ENCODE data around the gene DAPK1.

DAPK1 gene

GRCh38 chr9:87682085-87682484, 184.4 kb downstream of the DAPK1 start:
- CTCF ChIA-PET, result interaction anchor here (0.8 kb wide), 1 partner anchor 14 kb away, joined by 3 read pairs; no protein-coding TSS in a partner anchor
- POLR2A ChIA-PET, result no interaction called here

GRCh38 chr9:87682618-87683017, 185.0 kb downstream of the DAPK1 start:
- ChIA-PET POLR2A (no interaction called here), CTCF (interaction anchor here (0.8 kb wide), 1 partner anchor 13 kb away, joined by 3 read pairs; no protein-coding TSS in a partner anchor)
- H3K4me1 ChIP-seq (ENCODE audit: control insufficient read depth, insufficient read depth, low read length), result no peaks in the 10 kb centered on the region
- H3K27ac ChIP-seq (ENCODE audit: extremely low read depth, low read depth, low read length), result no peak overlapping the region
- H3K36me3 ChIP-seq (ENCODE audit: control insufficient read depth in 2 of 2, insufficient read depth in 1 of 2, low read length in 2 of 2), result peaks cover 0 to 31% of the 10 kb centered on the region in 2 experiments; a peak in 1 of 3 replicates
- no peak for TF ChIP-seq SP3 (tag by site-specific recombination; IDR thresholded peaks at IDR 0.05)
- TF ChIP-seq CTCF (tag by site-specific recombination; IDR thresholded peaks at IDR 0.05), result no peak
- TF ChIP-seq ZNF677 (tag by site-specific recombination; IDR thresholded peaks at IDR 0.05), result no peak
- no peak for TF ChIP-seq AEBP2 (tag by site-specific recombination; IDR thresholded peaks at IDR 0.05; ENCODE audit: borderline replicate concordance)
- no peak for TF ChIP-seq ZSCAN18 (tag by site-specific recombination; IDR thresholded peaks at IDR 0.05)
- TF ChIP-seq ZNF112 (tag by site-specific recombination; IDR thresholded peaks at IDR 0.05), result no peak
- TF ChIP-seq HOXC10 (CRISPR knock-in tag; IDR thresholded peaks at IDR 0.05), result no peak
- TF ChIP-seq ZNF658 (tag by site-specific recombination; IDR thresholded peaks at IDR 0.05), result no peak
- no peak for TF ChIP-seq ZNF18 (tag by site-specific recombination; IDR thresholded peaks at IDR 0.05)
- no peak for TF ChIP-seq MYNN (tag by site-specific recombination; IDR thresholded peaks at IDR 0.05; ENCODE audit: borderline replicate concordance)
- TF ChIP-seq ZNF707 (tag by site-specific recombination; IDR thresholded peaks at IDR 0.05), result no peak
- TF ChIP-seq ZNF223 (tag by site-specific recombination; IDR thresholded peaks at IDR 0.05), result no peak
- TF ChIP-seq ZNF416 (tag by site-specific recombination; IDR thresholded peaks at IDR 0.05), result no peak
- TF ChIP-seq ZNF132 (tag by site-specific recombination; IDR thresholded peaks at IDR 0.05; ENCODE audit: borderline replicate concordance), result no peak
- no peak overlapping the region for H3K4me3 ChIP-seq (ENCODE audit: low read depth, low read length)
- H3K9me3 ChIP-seq (ENCODE audit: control insufficient read depth, insufficient read depth, low read depth, low read length), result no peaks in the 10 kb centered on the region

More at GRCh38 chr9:87682085-87682484, 184.4 kb downstream of the DAPK1 start:
- TF ChIP-seq ZNF510 (tag by site-specific recombination; IDR thresholded peaks at IDR 0.05; ENCODE audit: insufficient replicate concordance), result no peak
- TF ChIP-seq HOXC10 (CRISPR knock-in tag; IDR thresholded peaks at IDR 0.05), result no peak
- no peak for TF ChIP-seq GFI1B (tag by site-specific recombination; IDR thresholded peaks at IDR 0.05)
- TF ChIP-seq KLF7 (tag by site-specific recombination; IDR thresholded peaks at IDR 0.05; ENCODE audit: borderline replicate concordance), result no peak
- TF ChIP-seq MZF1 (tag by site-specific recombination; IDR thresholded peaks at IDR 0.05; ENCODE audit: borderline replicate concordance), result no peak
- TF ChIP-seq KLF1 (tag by site-specific recombination; IDR thresholded peaks at IDR 0.05), result no peak
- no peak for TF ChIP-seq ZNF416 (tag by site-specific recombination; IDR thresholded peaks at IDR 0.05)
- TF ChIP-seq ZNF202 (tag by site-specific recombination; IDR thresholded peaks at IDR 0.05; ENCODE audit: borderline replicate concordance), result no peak
- TF ChIP-seq ZNF423 (tag by site-specific recombination; IDR thresholded peaks at IDR 0.05), result no peak
- no peak for TF ChIP-seq RBAK (tag by site-specific recombination; IDR thresholded peaks at IDR 0.05)
- TF ChIP-seq ZNF843 (tag by site-specific recombination; IDR thresholded peaks at IDR 0.05), result no peak
- TF ChIP-seq ZNF114 (tag by site-specific recombination; IDR thresholded peaks at IDR 0.05), result no peak
- TF ChIP-seq MYNN (tag by site-specific recombination; IDR thresholded peaks at IDR 0.05; ENCODE audit: borderline replicate concordance), result no peak
- TF ChIP-seq ZFP69B (tag by site-specific recombination; IDR thresholded peaks at IDR 0.05), result no peak
- no peak for TF ChIP-seq YY2 (tag by site-specific recombination; IDR thresholded peaks at IDR 0.05)
- peaks cover 0 to 28% of the 10 kb centered on the region in 2 experiments; a peak in 1 of 3 replicates for H3K36me3 ChIP-seq (ENCODE audit: control insufficient read depth in 2 of 2, insufficient read depth in 1 of 2, low read length in 2 of 2)
- no peak overlapping the region for H3K4me3 ChIP-seq (ENCODE audit: low read depth, low read length)
- no peaks in the 10 kb centered on the region for H3K4me1 ChIP-seq (ENCODE audit: control insufficient read depth, insufficient read depth, low read length)
- H3K9me3 ChIP-seq (ENCODE audit: control insufficient read depth, insufficient read depth, low read depth, low read length), result no peaks in the 10 kb centered on the region
- no peak overlapping the region for H3K27ac ChIP-seq (ENCODE audit: extremely low read depth, low read depth, low read length)
